ENCODE measurements around the gene TOR2A.

DNA sequence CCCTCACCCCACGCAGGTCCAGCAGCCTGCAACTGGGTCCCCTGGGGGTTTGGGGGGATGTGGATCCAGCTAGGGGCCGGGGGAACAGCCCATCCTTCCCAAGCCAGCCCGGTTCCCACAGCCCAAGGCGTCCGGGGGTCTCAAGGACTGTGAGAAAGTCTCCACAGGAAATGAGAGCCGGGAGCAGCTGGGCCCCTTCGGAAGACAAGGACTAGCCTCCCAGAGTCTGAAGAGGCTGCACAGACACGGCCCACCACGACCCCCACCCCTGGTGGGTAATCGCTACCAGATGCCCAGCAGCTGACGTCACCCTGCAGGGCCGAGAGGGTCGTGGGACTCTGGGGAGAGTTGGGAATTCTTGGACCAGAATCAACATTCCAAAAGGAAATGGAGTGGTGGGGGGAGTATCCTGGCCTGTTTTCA lies 32.8 kb upstream of the TOR2A start:
- TF ChIP-seq CTCF (IDR thresholded peaks at IDR 0.05; ENCODE audit: poor library complexity) (no peak), EZH2 (IDR thresholded peaks at IDR 0.05; ENCODE audit: borderline replicate concordance) (no peak), EZH2phosphoT487 (IDR thresholded peaks at IDR 0.05; ENCODE audit: low read depth, severe bottlenecking, unreplicated experiment) (no peak)

Measured in hepatocyte (in vitro differentiated cells).